HG03558 (cell line): ENCODE results near the gene NPHP3.
"Not testable (repeated sequence)": the region's sequence is repeated elsewhere in the genome, so short reads cannot be mapped to it uniquely, and the experiment has no call there.

Source experiments
- ATAC-seq: cut with Tn5 transposase; IDR thresholded peaks from one replicate; pipeline ENCODE4 v1.9.1; 2021; ENCODE audit warnings: moderate number of reproducible peaks; ENCODE audit not compliant: unreplicated experiment; ENCODE audit errors: extremely low read depth

The NPHP3 gene, protein sequence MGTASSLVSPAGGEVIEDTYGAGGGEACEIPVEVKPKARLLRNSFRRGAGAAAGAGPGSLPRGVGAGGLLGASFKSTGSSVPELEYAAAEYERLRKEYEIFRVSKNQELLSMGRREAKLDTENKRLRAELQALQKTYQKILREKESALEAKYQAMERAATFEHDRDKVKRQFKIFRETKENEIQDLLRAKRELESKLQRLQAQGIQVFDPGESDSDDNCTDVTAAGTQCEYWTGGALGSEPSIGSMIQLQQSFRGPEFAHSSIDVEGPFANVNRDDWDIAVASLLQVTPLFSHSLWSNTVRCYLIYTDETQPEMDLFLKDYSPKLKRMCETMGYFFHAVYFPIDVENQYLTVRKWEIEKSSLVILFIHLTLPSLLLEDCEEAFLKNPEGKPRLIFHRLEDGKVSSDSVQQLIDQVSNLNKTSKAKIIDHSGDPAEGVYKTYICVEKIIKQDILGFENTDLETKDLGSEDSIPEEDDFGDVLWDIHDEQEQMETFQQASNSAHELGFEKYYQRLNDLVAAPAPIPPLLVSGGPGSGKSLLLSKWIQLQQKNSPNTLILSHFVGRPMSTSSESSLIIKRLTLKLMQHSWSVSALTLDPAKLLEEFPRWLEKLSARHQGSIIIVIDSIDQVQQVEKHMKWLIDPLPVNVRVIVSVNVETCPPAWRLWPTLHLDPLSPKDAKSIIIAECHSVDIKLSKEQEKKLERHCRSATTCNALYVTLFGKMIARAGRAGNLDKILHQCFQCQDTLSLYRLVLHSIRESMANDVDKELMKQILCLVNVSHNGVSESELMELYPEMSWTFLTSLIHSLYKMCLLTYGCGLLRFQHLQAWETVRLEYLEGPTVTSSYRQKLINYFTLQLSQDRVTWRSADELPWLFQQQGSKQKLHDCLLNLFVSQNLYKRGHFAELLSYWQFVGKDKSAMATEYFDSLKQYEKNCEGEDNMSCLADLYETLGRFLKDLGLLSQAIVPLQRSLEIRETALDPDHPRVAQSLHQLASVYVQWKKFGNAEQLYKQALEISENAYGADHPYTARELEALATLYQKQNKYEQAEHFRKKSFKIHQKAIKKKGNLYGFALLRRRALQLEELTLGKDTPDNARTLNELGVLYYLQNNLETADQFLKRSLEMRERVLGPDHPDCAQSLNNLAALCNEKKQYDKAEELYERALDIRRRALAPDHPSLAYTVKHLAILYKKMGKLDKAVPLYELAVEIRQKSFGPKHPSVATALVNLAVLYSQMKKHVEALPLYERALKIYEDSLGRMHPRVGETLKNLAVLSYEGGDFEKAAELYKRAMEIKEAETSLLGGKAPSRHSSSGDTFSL (N-terminal part only)

DNA sequence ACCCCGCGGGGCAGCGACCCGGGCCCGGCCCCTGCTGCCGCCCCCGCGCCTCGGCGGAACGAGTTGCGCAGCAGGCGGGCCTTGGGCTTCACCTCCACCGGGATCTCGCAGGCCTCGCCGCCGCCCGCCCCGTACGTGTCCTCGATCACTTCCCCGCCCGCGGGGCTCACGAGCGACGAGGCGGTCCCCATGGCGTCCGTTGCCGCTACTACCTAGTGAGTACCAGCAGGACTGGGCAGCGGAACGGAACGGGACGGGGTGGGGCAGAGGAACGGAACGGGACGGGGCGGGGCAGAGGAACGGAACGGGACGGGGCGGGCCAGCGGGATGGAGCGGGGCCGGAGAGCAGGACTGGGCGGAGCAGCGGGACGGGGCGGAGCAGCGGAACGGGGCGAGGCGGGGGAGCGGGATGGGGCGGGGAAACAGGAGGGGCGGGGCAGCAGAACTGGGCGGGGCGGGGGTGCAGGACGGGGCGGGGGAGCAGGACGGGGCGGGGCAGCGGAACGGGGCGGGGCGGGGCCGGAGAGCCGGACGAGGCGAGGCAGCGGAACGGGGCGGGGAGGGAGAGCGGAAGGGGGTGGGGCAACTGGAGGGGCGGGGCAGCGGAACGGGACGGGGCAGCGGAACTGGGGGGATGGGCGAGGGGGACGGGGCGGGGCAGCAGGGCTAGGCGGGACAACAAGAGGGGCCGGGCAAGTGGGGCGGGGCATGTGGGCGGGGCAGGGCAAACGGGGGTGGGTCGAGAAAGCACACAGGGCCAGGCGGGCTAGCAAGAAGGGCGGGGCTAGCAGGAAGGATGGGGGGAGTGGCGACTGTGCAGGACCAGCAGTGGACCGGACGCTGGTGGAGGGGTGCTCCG is at the start of gene NPHP3:
NPHP3 (minus strand) TSS at position 245 of the 859 bp plus-strand sequence; CDS start at position 191, 54 bp downstream.
- peak; percentile 44 for ATAC-seq

DNA sequence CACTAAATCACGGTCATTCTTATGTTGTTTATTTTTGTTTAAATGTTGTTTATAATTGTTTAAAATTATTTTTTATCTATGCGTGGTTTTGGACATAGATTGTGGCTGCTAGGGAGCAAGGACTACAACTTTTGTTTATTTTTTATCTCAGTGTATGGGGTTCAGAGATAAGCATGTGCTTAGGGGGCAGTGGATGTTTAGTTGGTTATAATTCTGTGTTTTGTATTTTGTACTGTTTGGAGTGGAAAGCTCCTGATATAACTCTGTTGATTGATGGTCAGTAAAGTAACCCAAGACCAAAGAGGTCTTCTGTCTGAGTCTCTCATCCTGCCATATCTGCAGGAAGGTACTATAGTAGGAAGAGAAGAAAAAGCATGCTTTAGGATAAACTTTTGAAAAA is 36.5 kb upstream of the NPHP3 start:
- no peak for ATAC-seq

DNA sequence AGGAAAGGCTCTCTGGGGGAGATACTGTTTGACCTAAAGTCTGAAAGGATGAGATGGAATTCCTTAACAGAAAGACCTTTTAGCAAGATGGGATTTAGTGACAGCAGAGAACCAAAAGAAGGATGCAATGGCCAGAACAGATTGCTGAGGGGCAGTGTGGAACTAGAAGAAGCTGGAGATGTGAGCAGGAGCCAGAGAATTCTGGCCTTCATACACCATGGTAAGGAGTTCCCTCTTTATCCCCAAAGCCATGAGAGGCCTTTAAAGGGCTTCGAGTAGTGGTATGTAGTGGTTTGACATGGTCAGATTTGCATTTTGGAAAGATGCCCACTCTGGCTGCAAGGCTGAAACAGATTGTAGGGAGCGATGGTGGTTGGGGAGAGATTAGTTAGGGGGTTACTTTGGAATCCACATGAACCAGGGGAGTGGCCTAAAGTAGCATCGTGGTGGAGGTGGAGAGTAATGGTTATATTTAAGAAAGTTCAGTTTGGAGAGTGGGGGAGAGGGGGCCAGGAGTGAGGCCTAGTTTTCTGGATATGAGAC is 34.0 kb upstream of the NPHP3 start:
- no peak for ATAC-seq

DNA sequence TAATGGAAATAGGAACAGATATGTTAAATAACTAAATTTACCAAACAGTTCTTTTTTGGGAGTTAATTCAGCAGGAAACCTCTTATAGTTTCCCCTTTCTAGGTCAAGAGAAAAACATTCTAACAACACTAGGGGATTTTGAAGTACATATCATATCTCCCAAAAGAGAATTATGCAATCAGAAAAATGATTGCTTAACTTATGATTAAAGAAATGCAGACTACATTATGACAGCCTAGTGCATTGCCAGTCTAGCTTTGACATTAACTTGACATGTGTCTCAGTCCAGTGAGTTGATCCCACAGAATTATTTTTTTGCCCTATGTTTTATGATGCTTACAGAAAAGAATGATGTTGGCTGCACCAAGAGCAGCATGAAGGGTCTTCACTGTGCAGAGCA is 31.7 kb upstream of the NPHP3 start:
- ATAC-seq = no peak

DNA sequence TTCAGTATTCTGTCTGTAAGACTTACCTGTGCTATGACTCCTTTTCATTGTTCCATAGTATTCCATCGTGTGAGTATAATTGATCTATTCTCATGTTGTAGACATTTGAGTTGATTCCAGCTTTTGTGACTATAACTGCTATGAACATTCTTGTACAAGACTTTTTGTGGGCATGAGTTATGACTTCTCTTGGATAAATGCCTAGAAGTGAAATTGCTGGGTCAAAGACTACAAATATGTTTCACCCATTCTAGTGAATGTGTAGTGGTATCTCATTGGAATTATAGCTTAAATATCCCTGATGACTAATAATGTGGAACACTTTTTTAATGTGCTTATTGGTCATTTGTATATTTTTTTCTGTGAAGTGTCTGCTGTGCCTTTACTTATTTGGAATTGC is 27.6 kb upstream of the NPHP3 start:
- ATAC-seq = no peak

DNA sequence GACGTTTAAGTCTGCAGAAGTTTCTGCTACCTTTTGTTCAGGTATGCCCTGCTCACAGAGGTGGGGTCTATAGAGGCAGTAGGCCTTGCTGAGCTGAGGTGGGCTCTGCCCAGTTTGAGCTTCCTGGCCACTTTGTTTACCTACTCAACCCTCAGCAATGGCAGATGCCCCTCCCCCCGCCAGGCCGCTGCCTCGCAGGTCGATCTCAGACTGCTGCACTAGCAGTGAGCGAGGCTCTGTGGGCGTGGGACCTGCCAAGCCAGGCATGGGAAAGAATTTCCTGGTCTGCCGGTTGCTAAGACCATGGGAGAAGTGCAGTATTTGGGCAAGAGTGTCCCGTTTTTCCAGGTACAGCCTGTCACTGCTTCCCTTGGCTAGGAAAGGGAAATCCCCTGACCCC is 24.5 kb upstream of the NPHP3 start:
- ATAC-seq = not testable (repeated sequence)

DNA sequence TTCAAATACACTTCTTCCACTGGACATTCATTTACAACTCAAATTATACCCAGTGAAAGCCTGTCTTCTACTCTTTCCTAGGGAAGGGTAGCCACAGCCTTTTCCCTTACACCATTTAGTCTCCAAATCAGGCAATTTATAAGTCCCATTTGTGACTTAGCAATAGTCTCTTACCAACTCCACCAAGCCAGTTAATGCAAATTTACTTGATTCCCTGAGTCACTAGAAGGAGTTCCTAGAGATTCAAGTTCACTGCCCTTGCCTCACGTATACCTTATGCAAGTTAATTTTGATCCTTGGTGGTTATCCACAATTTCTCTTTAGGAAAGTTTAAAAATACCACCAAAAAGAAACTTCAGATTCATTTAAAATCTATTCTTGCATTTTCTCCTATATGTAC is 16.1 kb upstream of the NPHP3 start:
- no peak for ATAC-seq

DNA sequence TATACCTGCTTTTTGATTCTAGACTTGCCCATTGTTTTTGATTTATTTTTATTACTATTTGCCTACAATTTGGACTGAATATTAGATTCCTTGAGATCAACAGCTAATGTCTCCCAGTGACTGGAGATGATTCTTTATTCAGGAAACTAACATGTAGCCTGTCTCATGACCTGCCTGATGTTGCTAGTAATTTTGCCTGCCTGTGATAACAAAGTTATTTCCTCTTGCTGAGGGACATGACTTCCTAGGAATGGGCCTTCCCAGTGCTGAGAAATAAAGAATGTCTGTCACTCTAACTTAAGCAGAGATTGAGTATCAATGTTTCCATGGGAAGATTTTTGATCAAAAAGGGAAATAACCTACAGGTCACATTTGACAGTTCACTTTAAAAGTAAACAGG is 13.4 kb upstream of the NPHP3 start:
- ATAC-seq = no peak

DNA sequence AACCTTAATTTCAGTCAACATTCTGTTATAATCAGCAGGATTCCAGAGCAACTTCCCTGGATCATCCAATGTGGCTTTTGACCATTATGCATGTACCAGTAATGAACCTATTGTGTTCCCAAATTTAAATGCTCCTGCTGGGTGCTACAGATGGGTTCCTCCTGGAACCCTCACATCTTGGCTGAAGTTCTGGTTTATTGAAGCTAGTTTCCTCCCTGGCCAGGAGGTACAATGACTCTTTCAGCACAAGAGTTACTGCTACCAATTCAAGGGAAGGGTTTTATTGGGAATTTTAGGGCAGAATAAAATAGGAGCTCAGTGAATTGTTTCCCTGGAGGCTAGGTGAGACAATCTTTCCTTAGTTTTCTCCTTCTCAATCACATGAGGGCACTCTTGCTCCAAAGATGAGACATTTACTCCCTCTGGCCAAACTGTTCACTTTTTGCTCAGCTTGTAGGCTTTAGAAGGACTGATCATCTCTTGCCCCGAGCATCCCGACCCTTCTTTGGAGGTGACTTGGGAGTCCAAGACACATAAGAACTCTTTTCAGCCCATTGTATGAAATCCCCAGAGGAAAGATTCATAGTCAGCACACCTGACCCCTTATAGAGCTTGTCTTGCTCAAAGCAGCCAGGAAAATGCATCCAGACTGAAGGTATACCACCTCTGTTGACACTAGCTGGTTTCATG is 8.8 kb upstream of the NPHP3 start:
- ATAC-seq = no peak

DNA sequence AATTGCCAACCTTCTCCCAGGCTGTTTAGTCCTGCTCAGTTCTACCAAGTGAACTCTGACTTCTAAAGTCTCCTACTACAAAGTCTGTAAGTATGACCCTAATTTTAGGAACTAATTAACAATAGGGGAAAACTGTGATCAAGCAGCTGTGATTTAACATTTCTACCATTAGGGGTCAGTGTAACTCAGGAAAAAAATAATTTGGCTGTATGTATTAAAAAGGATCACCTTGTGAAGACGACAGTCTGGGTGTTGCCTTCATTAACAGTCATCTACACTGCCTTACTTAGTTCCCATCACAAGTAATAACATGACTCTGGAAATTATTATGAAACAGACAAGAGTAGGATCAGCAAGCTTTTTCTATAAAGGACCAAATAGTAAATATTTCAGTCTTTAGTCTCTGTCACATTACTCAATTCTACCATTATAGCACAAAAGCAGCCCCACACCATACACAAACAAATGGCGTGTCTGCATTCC is 4.2 kb upstream of the NPHP3 start:
- no peak for ATAC-seq

DNA sequence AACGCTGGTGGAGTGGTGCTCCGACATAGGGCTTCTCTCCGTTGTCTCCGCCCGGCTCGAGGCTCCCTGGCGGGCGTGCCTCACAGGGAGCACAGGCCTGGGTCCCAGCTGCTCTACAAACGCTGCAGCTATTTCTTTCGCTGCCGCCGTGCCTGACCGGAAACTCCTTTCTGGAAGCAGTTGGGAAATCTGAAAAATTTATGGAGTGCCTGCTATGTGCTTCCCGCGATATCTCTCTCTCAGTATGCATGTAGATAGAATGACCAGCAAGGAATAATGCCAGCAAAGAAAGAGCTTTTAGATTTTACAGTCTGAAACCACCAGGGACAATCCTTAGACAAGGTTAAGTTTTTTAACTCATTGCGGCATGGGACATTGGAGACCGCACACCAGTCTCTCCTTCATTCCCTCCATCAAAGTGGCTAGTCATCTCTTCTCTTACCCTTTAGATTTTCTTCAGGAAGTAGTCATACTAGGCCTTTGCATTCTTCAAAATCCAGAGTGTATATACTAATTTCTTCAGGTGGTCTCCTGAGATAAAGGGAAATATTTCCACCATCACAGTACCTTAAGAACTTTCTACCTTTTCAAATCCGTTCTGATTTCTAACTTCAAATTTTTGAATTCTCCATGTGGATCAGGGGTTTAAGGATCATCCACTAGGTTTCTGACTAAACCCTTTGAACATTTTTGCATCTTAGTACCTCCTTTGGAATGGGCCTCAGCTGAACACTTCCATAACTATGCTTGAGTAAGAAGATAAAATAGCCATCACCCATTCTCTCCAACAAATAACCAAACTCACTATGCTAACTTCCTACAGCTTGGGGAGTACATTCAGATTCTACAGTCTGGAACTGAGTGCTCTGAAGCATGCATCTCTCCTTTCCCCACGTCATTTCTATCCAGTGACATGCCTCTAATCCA is 1.1 kb upstream of the NPHP3 start:
- ATAC-seq = no peak

DNA sequence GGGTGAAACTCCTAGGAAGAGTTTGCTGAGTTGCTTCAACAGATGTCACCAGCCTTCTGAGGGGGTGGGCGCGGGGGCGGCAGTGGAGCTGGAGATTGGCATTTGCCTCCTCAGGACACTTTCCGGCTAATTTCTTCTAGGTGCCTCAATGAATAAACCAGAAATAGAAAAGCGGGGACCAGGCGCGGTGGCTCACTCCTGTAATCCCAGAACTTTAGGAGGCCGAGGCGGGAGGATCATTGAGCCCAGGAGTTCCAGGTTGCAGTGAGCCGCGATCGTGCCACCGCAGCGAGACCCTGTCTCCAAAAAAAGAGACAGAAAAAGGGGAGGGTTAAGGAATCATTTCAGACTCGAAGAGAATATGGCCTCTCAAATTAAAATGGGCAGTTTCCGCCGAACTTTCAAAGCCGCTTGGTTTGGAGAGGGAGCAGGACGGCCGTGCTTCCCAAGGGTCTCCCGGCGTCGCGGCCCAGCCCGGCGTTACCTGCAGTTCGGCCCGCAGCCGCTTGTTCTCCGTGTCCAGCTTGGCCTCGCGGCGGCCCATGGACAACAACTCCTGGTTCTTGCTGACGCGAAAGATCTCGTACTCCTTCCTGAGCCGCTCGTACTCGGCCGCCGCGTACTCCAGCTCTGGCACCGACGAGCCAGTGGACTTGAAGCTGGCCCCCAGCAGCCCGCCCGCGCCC is 587 bp downstream of the NPHP3 start:
- no peak for ATAC-seq

DNA sequence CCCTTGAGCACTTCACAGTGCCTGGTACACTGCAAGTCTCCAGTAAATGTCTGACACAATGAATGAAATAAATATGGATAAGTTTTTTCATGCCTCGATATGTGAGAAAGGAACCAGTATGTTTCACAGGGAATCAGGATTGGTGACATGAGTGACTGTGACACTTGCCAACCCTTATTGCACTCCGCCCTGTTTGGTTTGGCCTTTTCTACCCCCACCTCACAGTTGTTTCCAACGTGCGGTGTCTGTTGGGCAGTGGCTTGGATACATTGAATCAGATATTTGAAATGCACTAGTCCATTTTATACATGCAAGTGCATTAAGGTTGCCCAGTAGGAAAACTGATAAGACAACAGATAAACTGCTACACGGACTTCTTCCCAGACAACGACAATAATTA is 2.0 kb downstream of the NPHP3 start:
- ATAC-seq = no peak

DNA sequence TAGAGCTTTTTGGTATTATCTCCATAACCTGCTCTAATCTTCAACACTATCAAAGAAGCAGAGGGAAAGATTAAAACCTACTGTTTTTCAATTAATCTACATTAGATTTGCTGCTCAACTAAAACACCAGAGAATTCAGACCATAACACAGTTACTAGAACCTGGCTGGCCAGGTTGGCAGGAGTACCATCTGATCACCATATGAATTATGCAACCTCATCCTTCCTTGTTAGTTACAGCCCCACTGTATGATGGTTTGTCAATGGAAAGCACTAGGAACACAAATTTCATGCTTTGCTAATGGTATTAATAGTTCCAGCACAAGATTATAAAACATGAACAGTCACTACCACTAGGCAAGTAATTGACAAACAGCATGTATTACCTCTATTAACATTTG is 5.8 kb downstream of the NPHP3 start:
- no peak for ATAC-seq

DNA sequence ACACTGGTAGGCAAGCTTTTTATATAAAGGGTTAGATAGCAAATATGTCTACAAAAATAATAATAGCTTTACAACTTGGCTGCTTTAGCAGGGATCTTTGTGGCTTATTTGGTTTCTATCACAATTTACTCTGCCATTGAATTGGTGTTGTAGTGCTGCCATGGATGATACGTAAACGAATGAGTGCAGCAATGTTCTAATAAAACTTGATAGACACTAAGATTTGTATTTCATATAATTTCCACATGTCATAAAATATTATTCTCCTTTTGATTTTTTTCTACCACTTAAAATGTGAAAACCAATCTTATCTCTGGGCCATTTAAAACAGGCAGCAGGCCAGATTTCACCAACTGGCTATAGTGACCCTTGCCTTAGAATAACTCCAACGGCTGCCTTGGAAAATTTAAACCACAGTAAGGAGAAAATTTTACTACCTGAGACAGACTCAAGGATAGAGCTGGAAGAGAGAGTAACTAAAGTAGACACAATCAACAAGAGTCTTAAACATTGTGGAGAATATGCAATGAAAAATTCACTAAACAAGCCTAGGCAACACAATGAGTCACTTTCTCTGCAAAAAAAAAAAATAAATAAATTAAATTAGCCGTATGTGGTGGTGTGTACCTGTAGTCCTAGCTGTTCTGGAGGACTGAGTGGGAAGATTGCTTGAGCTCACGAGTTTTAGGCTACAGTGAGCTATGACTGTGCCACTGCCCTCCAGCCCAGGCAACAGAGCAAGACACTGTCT is 8.1 kb downstream of the NPHP3 start:
- ATAC-seq = no peak

DNA sequence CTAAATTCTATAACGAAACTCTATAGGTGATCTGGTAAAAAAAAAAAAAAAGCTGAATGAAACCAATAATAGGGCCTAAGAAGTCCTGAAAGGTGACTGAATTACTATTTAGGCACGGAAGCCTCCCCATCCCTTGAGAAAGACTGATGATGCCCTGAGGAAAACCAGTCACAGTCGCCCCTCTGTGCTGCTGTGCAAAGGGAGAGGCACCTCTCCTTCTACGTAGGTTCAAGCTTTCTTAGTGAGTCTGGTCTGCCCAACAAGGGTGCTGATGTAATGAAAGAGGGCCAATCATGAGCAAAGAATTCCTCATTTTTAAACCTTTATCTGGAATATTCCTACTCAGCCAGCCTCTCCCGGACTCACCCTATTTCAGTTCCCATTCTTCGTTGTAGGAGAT is 11.9 kb downstream of the NPHP3 start:
- ATAC-seq = no peak
